ENCODE measurements around the gene CACNA1S. TPM values are rescaled to one million over a fixed set of nuclear protein-coding genes. Genes with fewer than 3 reads are reported as not detected.

Gene CACNA1S
- total and polyA plus RNA-seq, 2 of the 8 experiments (the other 6 are each of a cell fraction or from before 2014, with no cell fraction given) = 0.06 TPM; not detected in 1

- no peak for TF ChIP-seq CTBP2 (IDR thresholded peaks at IDR 0.05; ENCODE audit: borderline replicate concordance, insufficient read depth, insufficient read length, low read length)
Measured at GRCh38 chr1:201088901-201089525, 23.2 kb downstream of the CACNA1S start (continued).

Measured in H1 (cell line).